Pons (tissue), 1 donor: ENCODE data around the gene ENGASE.
"Not testable (repeated sequence)": the region's sequence is repeated elsewhere in the genome, so short reads cannot be mapped to it uniquely, and the experiment has no call there.

Experiments
- DNase-seq: peaks from one replicate; pipeline ENCODE4 v3.0.0-alpha.2; 2016; ENCODE audit warnings: low spot score

Gene ENGASE, protein sequence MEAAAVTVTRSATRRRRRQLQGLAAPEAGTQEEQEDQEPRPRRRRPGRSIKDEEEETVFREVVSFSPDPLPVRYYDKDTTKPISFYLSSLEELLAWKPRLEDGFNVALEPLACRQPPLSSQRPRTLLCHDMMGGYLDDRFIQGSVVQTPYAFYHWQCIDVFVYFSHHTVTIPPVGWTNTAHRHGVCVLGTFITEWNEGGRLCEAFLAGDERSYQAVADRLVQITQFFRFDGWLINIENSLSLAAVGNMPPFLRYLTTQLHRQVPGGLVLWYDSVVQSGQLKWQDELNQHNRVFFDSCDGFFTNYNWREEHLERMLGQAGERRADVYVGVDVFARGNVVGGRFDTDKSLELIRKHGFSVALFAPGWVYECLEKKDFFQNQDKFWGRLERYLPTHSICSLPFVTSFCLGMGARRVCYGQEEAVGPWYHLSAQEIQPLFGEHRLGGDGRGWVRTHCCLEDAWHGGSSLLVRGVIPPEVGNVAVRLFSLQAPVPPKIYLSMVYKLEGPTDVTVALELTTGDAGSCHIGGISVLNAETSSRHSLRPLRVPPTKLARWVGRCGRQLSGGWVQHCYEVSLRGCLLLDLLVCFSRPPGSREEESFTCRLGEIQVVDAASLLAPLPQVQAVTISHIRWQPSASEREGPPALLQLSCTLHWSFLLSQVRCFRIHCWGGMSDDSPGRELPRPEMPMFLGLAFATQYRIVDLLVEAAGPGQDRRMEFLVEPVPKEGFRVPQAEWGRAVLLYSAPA

DNA sequence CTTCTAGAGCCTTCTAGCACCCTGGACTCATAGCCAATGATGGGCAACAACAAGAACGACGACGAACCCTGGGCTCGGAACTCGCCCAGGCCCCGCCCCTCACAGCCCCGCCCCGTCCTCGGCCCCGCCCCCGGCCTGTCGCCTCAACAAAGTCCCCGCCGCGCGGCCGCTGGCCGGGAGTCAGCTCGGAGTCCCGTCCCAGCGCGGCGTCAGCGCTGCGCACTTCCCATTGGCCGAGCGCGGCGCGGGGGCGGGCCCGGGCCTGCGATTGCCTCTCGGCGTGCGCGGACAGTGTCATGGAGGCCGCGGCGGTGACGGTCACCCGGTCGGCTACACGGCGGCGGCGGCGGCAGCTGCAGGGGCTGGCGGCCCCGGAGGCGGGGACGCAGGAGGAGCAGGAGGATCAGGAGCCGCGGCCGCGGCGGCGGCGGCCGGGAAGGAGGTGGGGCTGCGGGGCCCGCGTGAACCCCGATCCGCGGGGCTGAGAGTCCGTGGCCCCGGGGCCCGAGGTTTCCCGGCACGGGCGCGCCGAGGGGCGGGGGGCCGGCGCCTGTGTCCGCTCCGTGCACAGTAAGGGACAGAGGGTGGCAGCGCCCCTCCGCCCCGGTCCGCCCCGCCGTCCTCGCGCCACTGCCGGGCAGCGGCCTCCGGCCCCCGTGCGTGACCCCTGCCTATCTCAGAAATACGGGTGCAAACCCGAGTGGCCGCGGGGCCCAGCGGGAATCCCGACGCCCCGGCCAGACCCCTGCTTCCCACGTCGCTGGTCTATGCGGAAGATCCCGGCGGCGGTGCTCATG lies at the start of gene ENGASE:
ENGASE (plus strand) TSS at position 176 of the 797 bp plus-strand sequence; CDS start at position 297, 121 bp downstream.
- DNase-seq = peak; percentile 94

DNA sequence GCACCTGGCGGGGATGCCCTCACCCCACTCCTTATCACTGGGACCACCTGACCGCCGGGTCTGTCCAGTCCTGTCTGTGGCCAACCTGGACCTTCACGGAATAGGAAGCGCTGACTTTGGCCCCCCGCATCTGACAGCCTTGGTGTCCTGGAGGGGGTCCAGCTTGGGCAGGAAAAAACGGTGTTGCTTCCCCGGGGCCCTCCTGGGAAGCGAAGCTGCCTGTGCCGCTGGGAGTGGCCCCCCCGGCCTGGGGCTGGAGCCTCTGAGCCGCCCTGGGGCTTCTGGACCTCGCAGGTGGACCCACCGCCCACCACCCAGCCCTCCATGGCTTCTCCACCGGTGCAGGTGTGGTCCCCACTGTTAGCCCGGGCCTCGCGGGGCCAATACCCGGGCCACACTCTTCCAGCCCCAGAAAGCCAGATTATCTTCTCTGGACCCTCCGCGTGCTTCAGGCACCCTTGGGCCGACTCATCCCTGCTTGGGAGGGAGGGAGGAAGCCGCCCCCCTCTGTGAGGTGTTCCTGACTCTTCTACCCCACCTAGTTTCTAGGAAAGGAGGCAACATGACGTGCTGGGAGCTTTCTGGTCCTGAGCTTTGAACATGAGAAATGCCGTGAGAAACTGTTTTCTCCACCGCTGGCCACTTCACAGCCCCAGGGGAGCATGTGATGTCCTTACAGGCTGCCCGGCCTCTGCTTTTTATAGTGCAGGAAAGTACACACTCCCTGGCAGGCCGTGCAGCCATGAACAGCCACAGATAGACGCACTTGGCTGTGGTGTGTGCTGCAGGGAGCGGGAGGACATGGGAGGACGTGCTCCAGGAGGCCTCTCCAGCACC lies 49.5 kb upstream of the ENGASE start:
- DNase-seq = no peak

DNA sequence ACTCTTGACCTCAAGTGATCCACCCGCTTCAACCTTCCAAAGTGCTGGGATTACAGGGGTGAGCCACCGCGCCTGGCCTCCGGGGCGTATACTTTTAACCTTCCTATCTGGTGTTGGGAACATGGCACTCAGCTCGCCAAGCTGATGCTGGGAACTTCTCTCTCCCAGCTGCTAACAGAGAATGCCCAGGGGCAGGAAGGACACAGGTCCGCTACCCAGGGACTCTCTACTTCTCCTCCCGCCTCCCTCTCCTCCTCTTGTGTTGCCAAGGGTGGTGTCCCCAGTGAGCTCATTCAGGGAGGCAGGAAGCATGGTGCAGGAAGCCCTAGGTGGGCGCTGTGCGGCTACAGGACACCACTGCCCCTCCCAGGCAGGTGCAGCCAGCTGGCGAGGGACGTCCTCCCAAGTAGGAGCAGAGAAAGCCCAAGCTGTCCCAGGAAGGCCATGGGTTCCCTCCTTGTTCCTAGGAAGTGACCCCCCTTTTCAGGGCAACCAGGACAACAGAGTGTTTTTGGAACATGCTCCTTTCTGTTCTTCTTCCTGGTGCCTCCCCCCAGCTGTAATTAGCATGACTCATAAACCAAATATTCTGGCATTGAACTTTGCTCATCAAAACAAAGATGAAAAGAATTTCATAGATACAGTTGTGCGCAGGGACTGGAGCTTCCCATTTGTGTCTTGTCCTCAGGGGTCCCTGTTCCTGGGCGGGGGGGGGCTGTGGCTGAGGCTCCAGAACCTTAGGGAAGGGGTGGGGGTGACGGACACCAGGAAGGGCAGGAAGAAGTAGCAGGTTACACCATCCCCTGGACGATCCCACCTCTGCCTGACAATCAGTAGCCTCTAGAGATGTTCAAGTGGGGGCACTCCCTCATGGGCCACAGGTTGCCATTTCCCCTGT lies 48.0 kb upstream of the ENGASE start:
- DNase-seq = no peak

DNA sequence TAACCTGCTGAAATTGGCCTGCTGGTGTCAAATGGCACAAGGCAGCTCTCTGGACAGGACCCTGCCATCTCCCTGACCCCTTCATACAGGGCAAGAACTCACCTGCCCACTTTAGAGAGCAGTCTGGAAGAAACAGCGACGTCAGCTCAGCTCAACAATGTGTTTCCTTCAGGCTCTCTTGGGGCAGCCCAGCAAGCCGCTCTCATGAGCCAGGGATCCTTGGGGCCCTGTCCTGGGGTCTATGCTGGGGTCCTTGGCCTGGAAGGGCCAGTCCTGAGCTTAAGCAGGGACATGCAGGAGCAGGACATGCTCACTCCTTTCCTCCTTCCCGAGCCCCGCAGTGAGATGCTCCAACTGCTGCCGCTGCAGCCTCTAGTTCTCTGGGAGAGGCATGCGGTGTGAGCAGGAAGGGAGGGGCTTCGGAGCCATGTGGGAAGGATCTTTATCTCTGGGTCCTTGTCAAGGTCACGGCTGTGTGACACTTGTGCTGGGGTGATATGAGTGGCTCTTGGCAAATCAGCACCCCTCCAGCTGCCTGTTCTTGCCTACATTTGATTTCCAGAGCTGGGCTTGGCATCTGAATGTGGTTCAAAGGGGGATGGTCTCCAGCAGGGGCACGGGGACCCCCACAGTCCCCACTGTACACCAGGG lies 47.2 kb upstream of the ENGASE start:
- DNase-seq = no peak

DNA sequence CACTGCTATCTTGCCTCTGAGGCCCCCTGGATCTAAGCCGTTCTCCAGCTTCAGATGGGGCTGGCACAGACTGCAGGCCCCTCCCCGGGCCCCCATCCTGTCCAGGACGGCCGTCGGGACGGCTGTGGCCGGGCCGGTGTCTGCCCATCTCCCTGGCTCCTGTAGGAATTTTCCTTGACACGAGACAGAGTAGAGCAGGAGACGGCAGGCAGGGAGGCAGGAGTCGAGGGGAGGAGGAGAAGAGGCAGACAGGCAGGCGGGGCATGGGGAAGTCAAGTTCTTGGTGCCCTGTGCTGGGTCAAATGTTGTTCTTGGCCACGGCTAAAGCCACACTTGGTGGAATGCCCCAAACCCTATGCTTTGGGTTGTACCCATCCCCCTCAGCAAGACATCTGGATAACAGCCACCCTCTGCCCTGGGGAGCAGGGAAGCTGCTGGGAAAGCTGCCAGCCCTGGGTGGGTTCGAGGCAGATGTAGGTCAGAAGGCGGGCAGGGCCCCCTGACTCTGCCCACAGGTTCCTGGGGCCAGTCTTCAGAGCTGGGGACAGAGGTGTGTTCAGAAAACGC lies 46.6 kb upstream of the ENGASE start:
- no peak for DNase-seq

DNA sequence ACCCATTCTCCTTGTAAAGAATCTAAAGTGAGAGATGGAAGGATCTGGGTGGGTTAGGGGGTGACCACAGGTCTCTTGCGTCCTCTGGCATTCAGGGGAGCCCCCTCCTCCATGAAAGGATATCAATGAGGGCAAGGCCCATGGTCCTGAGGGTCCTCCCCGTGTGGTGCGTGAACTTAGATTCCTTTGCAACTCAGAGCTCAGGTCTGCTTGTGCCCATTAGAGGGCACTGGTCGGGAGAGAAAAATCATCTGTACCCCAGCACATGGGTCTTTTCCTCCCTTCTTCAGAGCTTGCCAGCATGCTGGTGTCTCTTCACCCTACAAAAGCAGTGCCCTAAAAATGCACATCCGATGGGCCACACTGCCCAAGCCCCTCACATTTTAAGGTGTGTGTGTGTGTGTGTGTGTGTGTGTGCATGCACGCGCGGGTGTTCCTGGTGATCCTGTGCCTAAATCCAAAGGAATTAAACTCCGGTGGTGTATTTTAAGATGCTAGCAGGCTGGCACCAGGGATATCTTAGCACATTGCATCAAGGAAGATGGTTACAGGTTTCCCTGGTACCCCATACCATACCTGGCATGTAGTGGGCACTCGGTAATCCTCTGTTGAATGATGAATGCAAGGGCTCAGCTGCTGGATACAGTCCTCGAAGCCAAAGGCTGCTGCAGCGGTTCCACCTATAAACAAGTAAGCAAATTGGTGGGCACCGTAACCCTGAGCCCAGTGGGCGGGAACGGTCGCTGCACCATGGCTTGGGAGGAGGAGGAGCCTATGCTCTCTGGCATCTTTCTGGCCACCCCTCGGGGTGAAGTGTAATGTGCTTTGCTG lies 45.9 kb upstream of the ENGASE start:
- no peak for DNase-seq

DNA sequence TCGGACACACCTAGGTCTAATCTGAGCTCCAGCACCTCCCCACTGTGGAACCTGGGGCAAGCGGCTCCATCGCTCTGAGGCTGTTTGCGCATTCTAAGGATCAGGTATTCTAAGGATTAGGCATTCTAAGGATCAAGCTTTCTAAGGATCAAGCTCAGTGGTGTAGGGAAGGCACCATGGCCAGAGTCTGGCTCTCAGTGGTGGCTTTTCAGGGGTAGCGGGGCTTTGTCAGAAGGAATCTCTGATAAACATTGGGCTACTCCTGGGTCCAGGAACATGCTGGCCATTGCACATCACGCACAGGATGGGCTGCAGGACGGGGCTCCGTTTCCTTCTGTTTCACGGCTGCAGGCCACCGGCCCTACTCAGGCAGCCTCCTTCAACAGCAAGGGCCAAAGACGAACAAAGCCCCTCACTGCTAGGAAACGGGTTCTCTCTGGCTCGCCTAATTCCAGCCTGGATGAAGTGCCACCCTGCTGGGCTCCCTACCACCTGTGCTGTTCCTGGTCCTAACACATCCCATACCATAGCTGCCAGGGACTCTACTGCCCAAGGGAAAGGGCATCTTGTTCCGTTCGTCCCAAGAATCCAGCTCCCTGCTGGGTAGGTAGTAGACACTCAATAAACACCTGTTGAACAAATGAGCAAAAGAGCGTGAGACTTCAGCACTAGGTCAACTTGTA lies 45.2 kb upstream of the ENGASE start:
- DNase-seq = no peak

DNA sequence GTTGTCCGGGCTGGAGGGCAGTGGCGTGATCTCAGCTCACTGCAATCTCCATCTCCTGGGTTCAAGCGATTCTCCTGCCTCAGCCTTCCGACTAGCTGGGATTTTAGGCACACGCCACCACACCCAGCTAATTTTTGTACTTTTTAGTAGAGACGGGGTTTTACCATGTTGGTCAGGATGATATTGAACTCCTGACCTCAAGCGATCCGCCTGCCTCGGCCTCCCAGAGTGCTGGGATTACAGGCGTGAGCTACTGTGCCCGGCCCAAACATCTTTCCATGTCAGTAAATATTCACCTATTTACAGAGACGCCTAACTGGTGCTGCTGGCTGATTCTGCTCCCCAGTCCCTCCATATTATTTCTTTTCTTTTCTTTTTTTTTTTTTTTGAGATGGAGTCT lies 44.0 kb upstream of the ENGASE start:
- not testable (repeated sequence) for DNase-seq

DNA sequence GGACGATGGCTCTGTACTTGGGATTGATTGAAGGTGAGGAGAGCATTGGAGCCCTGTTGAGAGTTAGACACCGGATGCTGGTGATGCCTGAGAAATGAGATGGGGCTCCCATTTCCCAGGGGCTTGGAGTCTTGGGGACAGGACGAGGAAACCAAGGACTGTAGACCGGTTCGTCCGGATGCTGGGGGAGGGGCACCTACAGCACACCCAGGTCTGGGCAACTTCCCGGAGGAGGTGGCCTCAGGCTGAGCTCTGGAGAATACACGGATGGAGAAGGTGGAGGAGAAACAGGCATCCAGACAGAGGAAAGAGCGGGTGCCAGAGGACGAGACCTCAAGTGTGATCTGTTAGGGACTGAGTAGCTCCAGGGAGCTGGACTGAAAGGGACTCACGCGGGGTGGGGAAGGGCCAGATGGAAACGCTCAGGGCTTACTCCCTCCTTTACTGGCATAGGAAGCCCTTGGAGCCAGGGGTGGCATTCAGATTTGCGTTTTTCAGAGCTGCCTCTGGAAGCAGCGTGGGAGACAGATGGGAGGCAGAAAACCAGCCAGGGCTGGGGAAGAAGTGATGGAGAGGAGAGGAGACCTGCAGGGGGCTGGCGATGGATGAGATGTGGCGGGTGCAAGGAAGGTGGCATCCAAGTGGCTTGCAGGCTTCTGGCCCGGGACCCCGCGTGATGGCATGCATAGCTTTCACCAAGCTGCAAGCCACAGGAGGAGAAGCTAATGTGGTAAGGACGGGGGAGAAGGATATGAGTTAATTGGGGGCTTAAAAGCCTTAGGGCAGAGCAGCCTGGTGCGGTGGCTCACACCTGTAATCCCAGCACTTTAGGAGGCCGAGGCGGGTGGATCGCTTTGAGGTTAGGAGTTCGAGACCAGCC lies 42.4 kb upstream of the ENGASE start:
- no peak for DNase-seq

DNA sequence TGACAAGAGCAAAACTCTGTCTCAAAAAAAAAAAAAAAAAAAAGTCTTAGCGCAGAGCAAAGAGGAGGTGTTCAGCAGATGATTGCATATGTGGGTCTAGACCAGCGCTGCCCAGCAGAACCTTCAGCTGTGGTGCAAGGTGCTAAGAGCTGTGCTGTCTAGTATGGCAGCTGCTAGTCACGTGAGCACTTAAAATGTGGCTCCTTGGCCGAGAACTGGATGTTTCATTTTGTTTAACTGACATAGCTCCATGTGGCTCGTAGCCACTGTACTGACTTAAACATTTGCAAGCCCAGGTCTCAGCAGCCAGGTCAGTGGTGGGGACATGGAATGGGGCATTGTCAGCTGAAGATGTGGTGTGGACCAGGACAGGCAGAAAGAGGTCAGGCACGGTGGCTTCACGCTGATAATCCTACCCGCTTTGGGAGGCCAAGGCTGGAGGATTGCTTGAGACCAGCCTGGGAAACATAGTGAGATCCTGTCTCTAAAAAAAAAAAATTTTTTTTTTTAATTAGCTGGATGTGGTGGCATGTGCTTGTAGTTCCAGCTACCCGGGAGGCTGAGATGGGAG lies 41.5 kb upstream of the ENGASE start:
- no peak for DNase-seq

DNA sequence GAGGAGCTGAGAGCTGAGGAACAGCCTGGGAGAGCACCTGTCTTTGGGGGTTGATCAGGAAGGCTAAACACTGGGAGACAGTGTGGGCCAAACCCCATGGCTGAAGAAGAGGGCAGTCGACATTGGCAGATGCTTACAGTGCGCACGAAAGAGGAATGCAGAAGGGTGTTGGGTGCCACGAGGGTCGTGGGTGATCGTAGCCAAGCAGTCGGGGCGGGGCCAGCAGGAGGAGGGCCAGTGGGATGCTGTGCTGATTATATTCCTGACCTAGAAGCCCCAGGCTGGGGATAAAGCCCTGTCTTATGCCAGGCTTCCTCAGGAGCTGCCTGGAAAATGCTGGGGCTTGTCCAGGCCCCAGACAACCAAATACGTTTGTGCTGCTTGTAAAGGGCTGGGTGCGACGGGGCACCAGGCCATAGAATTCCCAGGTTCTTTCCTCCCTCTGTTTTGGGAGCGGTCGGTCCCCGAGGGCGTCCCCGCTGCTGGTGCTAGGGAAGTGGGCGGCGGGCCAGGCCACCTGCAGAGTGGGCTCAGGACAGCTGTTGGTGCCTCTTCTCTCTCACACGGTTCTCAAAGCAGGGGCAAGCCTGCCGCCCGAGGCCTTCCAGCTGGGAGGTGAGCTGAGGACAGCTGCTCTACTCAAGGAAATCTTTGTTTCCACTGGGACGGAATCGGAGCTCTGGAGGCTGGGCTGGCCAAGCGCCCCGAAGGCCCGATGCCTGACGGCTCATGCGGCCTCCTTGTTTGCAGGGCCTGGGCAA lies 40.7 kb upstream of the ENGASE start:
- peak; percentile 91 for DNase-seq

DNA sequence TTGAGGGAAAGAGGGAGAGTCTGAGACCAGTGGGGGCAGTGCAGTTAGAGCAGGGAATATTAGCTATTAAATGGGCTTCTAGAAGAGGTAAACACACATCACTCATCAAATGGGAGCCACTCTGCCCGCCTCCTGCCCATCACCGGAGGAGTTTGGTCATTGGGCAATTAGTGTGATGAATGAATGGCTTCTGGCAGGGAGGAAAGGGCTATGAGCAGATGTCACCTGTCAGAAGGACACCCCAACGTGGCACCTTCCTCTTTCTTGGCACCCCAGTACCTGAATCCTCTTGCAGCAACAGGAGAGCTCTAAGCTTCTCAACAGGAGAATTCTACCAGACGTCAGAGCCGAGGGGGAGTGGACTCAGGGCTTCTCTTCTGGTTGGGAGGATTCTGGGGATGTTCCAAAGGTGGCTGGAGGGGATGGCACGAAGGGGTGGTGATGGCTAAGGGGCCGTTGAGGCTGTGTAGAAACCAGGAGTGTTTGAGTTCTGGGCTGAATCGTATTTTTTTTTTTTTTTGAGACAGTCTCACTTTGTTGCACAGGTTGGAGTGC lies 39.6 kb upstream of the ENGASE start:
- DNase-seq = no peak

DNA sequence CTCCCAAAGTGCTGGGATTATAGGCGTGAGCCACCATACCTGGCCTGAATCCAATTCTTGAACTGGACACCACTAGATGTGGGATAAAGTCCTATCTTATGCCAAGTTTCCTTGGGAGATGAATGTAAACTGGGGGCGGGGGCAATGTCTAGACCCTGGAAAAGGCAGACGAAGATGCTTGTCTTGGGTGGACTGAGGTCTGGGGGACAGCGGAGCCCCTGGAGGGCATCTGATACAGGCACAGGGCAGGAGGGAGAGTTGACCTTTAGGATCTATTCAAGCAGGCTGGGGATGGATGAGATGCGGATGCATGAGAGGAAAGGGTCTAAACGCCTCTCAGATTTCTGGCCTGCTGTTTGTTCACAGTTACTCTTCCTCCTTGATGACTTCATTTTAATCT lies 38.9 kb upstream of the ENGASE start:
- DNase-seq = no peak

DNA sequence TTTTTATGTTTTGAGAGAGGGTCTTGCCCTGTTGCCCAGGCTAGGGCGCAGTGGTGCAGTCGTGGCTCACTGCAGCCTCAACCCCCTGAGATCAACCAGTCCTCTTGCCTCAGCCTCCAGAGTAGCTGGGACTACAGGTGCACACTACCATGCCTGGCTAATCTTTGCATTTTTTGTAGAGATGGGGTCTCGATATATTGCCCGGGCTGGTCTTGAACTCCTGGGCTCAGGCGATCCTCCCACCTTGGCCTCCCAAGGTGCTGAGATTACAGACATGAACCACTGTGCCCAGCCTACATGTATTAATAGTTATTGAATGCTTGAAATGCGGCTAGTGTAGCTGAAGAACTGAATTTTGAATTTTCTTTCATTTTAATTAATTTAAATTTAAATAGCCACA lies 38.4 kb upstream of the ENGASE start:
- no peak for DNase-seq

DNA sequence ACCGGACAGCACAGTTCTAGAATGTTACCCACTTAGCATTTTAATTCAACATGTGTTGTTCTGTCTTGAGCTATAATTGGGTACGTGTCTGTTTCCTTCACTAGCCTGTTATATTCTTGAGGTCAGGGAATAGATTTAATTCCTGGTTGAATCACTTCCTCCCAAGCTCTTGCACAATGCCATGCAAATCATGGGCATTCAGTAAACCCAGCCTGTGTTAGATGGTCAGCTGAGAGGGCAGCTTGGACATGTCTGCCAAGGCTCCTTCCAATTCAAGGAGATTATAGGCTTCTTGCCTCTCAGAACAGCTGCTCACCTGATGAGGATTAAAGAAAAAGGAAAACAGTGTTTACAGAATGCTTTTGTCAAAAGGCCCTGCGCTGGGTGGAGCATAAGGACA lies 38.0 kb upstream of the ENGASE start:
- peak; percentile 63 for DNase-seq
